H9 (cell line): ENCODE results near the gene TLN1. TPM values are rescaled to one million over a fixed set of nuclear protein-coding genes. Genes with fewer than 3 reads are reported as not detected.

Experiments
- DNase-seq: peaks from one replicate; pipeline ENCODE4 v3.0.0-alpha.2; 2017
- H2AFZ ChIP-seq: one replicate; pipeline ENCODE4 v1.6.1; 2013; ENCODE audit warnings: mild to moderate bottlenecking, low read length, control low read depth, moderate library complexity
- H2AK5ac ChIP-seq: 2 replicates; pipeline ENCODE4 v1.6.1; 2013; ENCODE audit warnings: low read length, control low read depth, mixed read lengths; ENCODE audit not compliant: insufficient read length
- H2BK120ac ChIP-seq: one replicate; pipeline ENCODE4 v1.6.1; 2013; ENCODE audit warnings: low read depth, mild to moderate bottlenecking, low read length, control low read depth, inconsistent platforms; ENCODE audit not compliant: poor library complexity, severe bottlenecking
- H2BK12ac ChIP-seq: 2 replicates; pipeline ENCODE4 v1.6.1; 2013; ENCODE audit warnings: low read length, control low read depth, mixed read lengths, low read depth; ENCODE audit not compliant: insufficient read length
- H2BK15ac ChIP-seq: 2 replicates; pipeline ENCODE4 v1.6.1; 2013; ENCODE audit warnings: low read depth, low read length, control low read depth
- H2BK20ac ChIP-seq: one replicate; pipeline ENCODE4 v1.6.1; 2013; ENCODE audit warnings: low read depth, mild to moderate bottlenecking, low read length, control low read depth, inconsistent platforms; ENCODE audit not compliant: poor library complexity, severe bottlenecking
- H2BK5ac ChIP-seq: 2 replicates; pipeline ENCODE4 v1.6.1; 2013; ENCODE audit warnings: low read length, control low read depth, mixed read lengths; ENCODE audit not compliant: insufficient read length
- H3K14ac ChIP-seq: 2 replicates; pipeline ENCODE4 v1.6.1; 2013; ENCODE audit warnings: low read length, control low read depth; ENCODE audit not compliant: insufficient read depth
- H3K18ac ChIP-seq: 2 replicates; pipeline ENCODE4 v1.6.1; 2013; ENCODE audit warnings: low read depth, mild to moderate bottlenecking, mixed read lengths, low read length, control low read depth; ENCODE audit not compliant: insufficient read length
- H3K23ac ChIP-seq: 2 replicates; pipeline ENCODE4 v1.6.1; 2013; ENCODE audit warnings: low read length, control low read depth, mixed read lengths, low read depth; ENCODE audit not compliant: insufficient read length
- H3K23me2 ChIP-seq: 2 replicates; pipeline ENCODE4 v1.6.1; 2013; ENCODE audit warnings: low read depth, mild to moderate bottlenecking, mixed read lengths, low read length, control low read depth; ENCODE audit not compliant: insufficient read length, poor library complexity, severe bottlenecking
- H3K27ac ChIP-seq: 2 replicates; pipeline ENCODE4 v1.5.1; 2013; ENCODE audit warnings: low read length, control low read depth, mixed read lengths, low read depth; ENCODE audit not compliant: insufficient read length
- H3K27me3 ChIP-seq: 2 replicates; pipeline ENCODE4 v1.6.1; 2013; ENCODE audit warnings: low read length, control low read depth, inconsistent platforms; ENCODE audit not compliant: insufficient read depth
- H3K4ac ChIP-seq: 2 replicates; pipeline ENCODE4 v1.6.1; 2013; ENCODE audit warnings: low read depth, mild to moderate bottlenecking, control low read depth, inconsistent platforms, low read length, moderate library complexity
- H3K4me1 ChIP-seq: 2 replicates; pipeline ENCODE4 v1.6.1; 2013; ENCODE audit warnings: low read length, control low read depth, inconsistent platforms; ENCODE audit not compliant: insufficient read depth
- H3K4me2 ChIP-seq: 2 replicates; pipeline ENCODE4 v1.6.1; 2013; ENCODE audit warnings: low read length, control low read depth, mixed read lengths; ENCODE audit not compliant: insufficient read length, insufficient read depth
- H3K56ac ChIP-seq: 2 replicates; pipeline ENCODE4 v1.6.1; 2013; ENCODE audit warnings: low read depth, mild to moderate bottlenecking, mixed read lengths, low read length, control low read depth; ENCODE audit not compliant: insufficient read length
- H3K79me1 ChIP-seq: 2 replicates; pipeline ENCODE4 v1.6.1; 2013; ENCODE audit warnings: low read depth, mild to moderate bottlenecking, moderate library complexity, low read length, control low read depth, inconsistent platforms; ENCODE audit not compliant: insufficient read depth, poor library complexity, severe bottlenecking
- H3K79me2 ChIP-seq: 2 replicates; pipeline ENCODE4 v1.6.1; 2013; ENCODE audit warnings: low read length, control low read depth, inconsistent platforms; ENCODE audit not compliant: insufficient read depth
- H3K9ac ChIP-seq: 2 replicates; pipeline ENCODE4 v1.6.1; 2013; ENCODE audit warnings: low read length, control low read depth, mixed read lengths; ENCODE audit not compliant: insufficient read length; ENCODE audit errors: extremely low read depth
- H3K9me3 ChIP-seq: one replicate; pipeline ENCODE4 v1.6.1; 2013; ENCODE audit warnings: low read depth, low read length, inconsistent platforms; ENCODE audit not compliant: control insufficient read depth
- H3T11ph ChIP-seq: one replicate; pipeline ENCODE4 v1.6.1; 2013; ENCODE audit warnings: mild to moderate bottlenecking, low read length, control low read depth, inconsistent platforms
- H4K20me1 ChIP-seq: one replicate; pipeline ENCODE4 v1.6.1; 2013; ENCODE audit not compliant: control insufficient read depth, insufficient read length, insufficient read depth
- H4K5ac ChIP-seq: 2 replicates; pipeline ENCODE4 v1.6.1; 2013; ENCODE audit warnings: low read depth, mild to moderate bottlenecking, mixed read lengths, low read length, control low read depth; ENCODE audit not compliant: insufficient read length
- H4K8ac ChIP-seq: replicated peaks from 2 replicates; pipeline ENCODE4 v1.6.1; 2013; ENCODE audit warnings: low read length, control low read depth, mixed read lengths, low read depth; ENCODE audit not compliant: insufficient read length
- H4K91ac ChIP-seq: 2 replicates; pipeline ENCODE4 v1.6.1; 2013; ENCODE audit warnings: low read depth, mild to moderate bottlenecking, moderate library complexity, mixed read lengths, low read length, control low read depth; ENCODE audit not compliant: insufficient read length
- H3K27ac Mint-ChIP-seq, 3 experiments: 2 replicates in 2 of 3; 3 replicates in 1 of 3; pipeline ENCODE4 v1.8.0; 2020 to 2021; ENCODE audit warnings: mixed read lengths in 3 of 3, mild to moderate bottlenecking in 1 of 3, moderate library complexity in 1 of 3
- H3K27me3 Mint-ChIP-seq: 2 replicates; pipeline ENCODE4 v1.8.0; 2021; ENCODE audit warnings: low read depth, mild to moderate bottlenecking, moderate library complexity, mixed read lengths
- H3K36me3 Mint-ChIP-seq, 3 experiments: 2 replicates in 2 of 3; 3 replicates in 1 of 3; pipeline ENCODE4 v1.8.0; 2020 to 2021; ENCODE audit warnings: low read depth in 3 of 3, mixed read lengths in 3 of 3; ENCODE audit not compliant: insufficient read depth in 1 of 3
- H3K4me1 Mint-ChIP-seq, 2 experiments: 2 replicates each; pipeline ENCODE4 v1.8.0; 2020; ENCODE audit warnings: mixed read lengths in 2 of 2
- H3K4me3 Mint-ChIP-seq, 2 experiments: 2 replicates in 1 of 2; 3 replicates in 1 of 2; pipeline ENCODE4 v1.8.0; 2020 to 2021; ENCODE audit warnings: mild to moderate bottlenecking in 2 of 2, mixed read lengths in 2 of 2, moderate library complexity in 1 of 2
- H3K9me3 Mint-ChIP-seq, 2 experiments: 2 replicates in 1 of 2; 3 replicates in 1 of 2; pipeline ENCODE4 v1.8.0; 2020; ENCODE audit warnings: mild to moderate bottlenecking in 2 of 2, mixed read lengths in 2 of 2, moderate library complexity in 1 of 2
- CTCF ChIP-seq: fragments of 200-600 bp; sonication (generic); conservative IDR thresholded peaks from 3 replicates; pipeline ENCODE4 v1.8.0; 2021; ENCODE audit warnings: antibody characterized with exemption, mild to moderate bottlenecking
- WGBS: extraction: QIAGEN DNeasy Blood & Tissue Kit; methylation state at CpG from one replicate; pipeline ENCODE4 v1.1.7; 2013; ENCODE audit warnings: missing lambda C conversion rate, low lambda C conversion rate, mixed read lengths; ENCODE audit not compliant: insufficient read length; ENCODE audit errors: extremely low coverage; 5-methylcytosine and 5-hydroxymethylcytosine counted together
- total RNA-seq: library from RNA; stranded (reverse); gene quantifications from 2 replicates; pipeline ENCODE4 v1.2.1, GENCODE V29; 2021

TLN1 gene
- total RNA-seq, 1 experiment from 2014 or later = 102 TPM

- no CpG with 5 or more reads among the region's 13 CpGs for WGBS
- Histone ChIP-seq H2AK5ac (no peak overlapping the region), H3K56ac (no peak overlapping the region), H3K23ac (no peak overlapping the region), H3K79me1 (no peaks in the 10 kb centered on the region), H2BK20ac (no peak overlapping the region), H3K23me2 (no peaks in the 10 kb centered on the region), H4K8ac (no peak overlapping the region), H2BK15ac (no peak overlapping the region), H3K27me3 (no peaks in the 10 kb centered on the region), H2AFZ (no peak overlapping the region), H3T11ph (no peak overlapping the region), H4K5ac (no peak overlapping the region), H3K4ac (no peak overlapping the region), H3K4me1 (no peaks in the 10 kb centered on the region), H3K9me3 (no peaks in the 10 kb centered on the region), H4K20me1 (no peaks in the 10 kb centered on the region), H3K14ac (no peak overlapping the region), H3K9ac (no peak overlapping the region), H2BK12ac (no peak overlapping the region), H4K91ac (no peak overlapping the region), H2BK120ac (no peak overlapping the region), H2BK5ac (no peak overlapping the region), H3K4me2 (no peak overlapping the region), H3K79me2 (no peaks in the 10 kb centered on the region), H3K27ac (no peak overlapping the region), H3K18ac (no peak overlapping the region)
- TF ChIP-seq CTCF = no peak
- Mint-ChIP-seq H3K9me3 (no peaks in the 10 kb centered on the region), H3K4me3 (no peak overlapping the region), H3K27me3 (no peaks in the 10 kb centered on the region; the same call in 1 of the 2 replicates), H3K36me3 (peaks cover 58 to 94% (median 93%) of the 10 kb centered on the region in 3 experiments), H3K4me1 (peaks cover 0 to 9% of the 10 kb centered on the region in 2 experiments; a peak in 2 of 4 replicates), H3K27ac (peak overlapping the region; percentile 61 to 82 (median 72); a peak in 4 of 7 replicates)
- no peak for DNase-seq
Observed at GRCh38 chr9:35714579-35715252, 17.3 kb downstream of the TLN1 start.
